ENCODE results near the gene SNORC. TPM values are rescaled to one million over a fixed set of nuclear protein-coding genes. Genes with fewer than 3 reads are reported as not detected.

The SNORC gene
- total and polyA plus RNA-seq, 12 donors, result 0.70 to 1.7 (median 0.94) TPM

GRCh38 chr2:232911712-232912277, 41.7 kb downstream of the SNORC start:
- Histone ChIP-seq H3K4me3 (no peak overlapping the region), H3K27me3 (peaks cover 0 to 52% (median 44%) of the 10 kb centered on the region in 7 donors), H3K9me3 (peaks cover 0 to 21% (median 7%) of the 10 kb centered on the region in 11 donors), H3K4me1 (no peaks in the 10 kb centered on the region), H3K27ac (no peak overlapping the region), H3K36me3 (no peaks in the 10 kb centered on the region)
- ATAC-seq (no peak), DNase-seq (no peak)
- WGBS, 2 donors, result 51 to 52% methylated on average over 1 of the region's 1 CpG
- intact Hi-C loops (cut with DNase I), result no loop called here
- no peak for TF ChIP-seq CTCF (IDR thresholded peaks at IDR 0.05)

GRCh38 chr2:232913903-232914302, 43.8 kb downstream of the SNORC start:
- H3K4me3 ChIP-seq, result no peak overlapping the region
- no peak for DNase-seq
- peaks cover 0 to 68% (median 55%) of the 10 kb centered on the region in 7 donors for H3K27me3 ChIP-seq
- no peaks in the 10 kb centered on the region for H3K4me1 ChIP-seq
- intact Hi-C loops (cut with DNase I), result no loop called here
- H3K27ac ChIP-seq, result no peak overlapping the region
- 68% methylated on average over 2 of the region's 2 CpGs for WGBS, 2 donors
- TF ChIP-seq CTCF (IDR thresholded peaks at IDR 0.05), result no peak
- peaks cover 0 to 21% (median 7%) of the 10 kb centered on the region in 11 donors for H3K9me3 ChIP-seq
- no peak for ATAC-seq
- no peaks in the 10 kb centered on the region for H3K36me3 ChIP-seq

- Histone ChIP-seq H3K4me3 (no peak overlapping the region), H3K9me3 (peaks cover 0 to 2% (median 0%) of the 10 kb centered on the region in 11 donors), H3K27ac (no peak overlapping the region), H3K4me1 (no peaks in the 10 kb centered on the region), H3K27me3 (peaks cover 0 to 84% (median 67%) of the 10 kb centered on the region in 7 donors), H3K36me3 (no peaks in the 10 kb centered on the region)
- no peak for DNase-seq
- intact Hi-C loops (cut with DNase I), result no loop called here
- no peak for TF ChIP-seq CTCF (IDR thresholded peaks at IDR 0.05)
- ATAC-seq, result no peak
- 92 to 96% methylated on average over 6 of the region's 6 CpGs for WGBS, 2 donors
These were observed 49.1 kb downstream of the SNORC start for GRCh38 chr2:232919141-232919540.

- Histone ChIP-seq H3K4me1 (no peaks in the 10 kb centered on the region), H3K4me3 (peak overlapping the region in 1 of 10 donors; percentile 17), H3K27me3 (peaks cover 0 to 86% (median 70%) of the 10 kb centered on the region in 7 donors), H3K27ac (no peak overlapping the region), H3K36me3 (no peaks in the 10 kb centered on the region), H3K9me3 (peaks cover 0 to 6% (median 0%) of the 10 kb centered on the region in 11 donors)
- intact Hi-C loops (cut with DNase I), result no loop called here
- TF ChIP-seq CTCF (IDR thresholded peaks at IDR 0.05), result no peak
- ATAC-seq (no peak), DNase-seq (no peak)
- 42 to 49% methylated on average over 11 of the region's 11 CpGs for WGBS, 2 donors
These were observed 50.0 kb downstream of the SNORC start for GRCh38 chr2:232920055-232920454.

All from heart right ventricle (tissue), 16 donors.